Measurements from ENCODE around the gene USP51.
"Not testable (repeated sequence)": the region's sequence is repeated elsewhere in the genome, so short reads cannot be mapped to it uniquely, and the experiment has no call there.

Gene USP51

GRCh38 chrX:55489314-55490009 is at the start of gene USP51:
Gene USP51, minus strand, starts transcription at chrX:55489848. Its CDS starts 909 bp downstream, at chrX:55488939.
- Histone ChIP-seq H3K36me3 (ENCODE audit: control insufficient read depth, insufficient read depth, low read length) (no peaks in the 10 kb centered on the region), H3K27me3 (replicated peaks; ENCODE audit: control insufficient read depth, insufficient read depth, low read length) (no peaks in the 10 kb centered on the region), H3K4me3 (replicated peaks; ENCODE audit: low read depth, low read length) (peak within 1 kb of the TSS; percentile 76)
- peak; percentile 41 for DNase-seq (ENCODE audit: extremely low read depth, insufficient read length)
- TF ChIP-seq CTCF (IDR thresholded peaks at IDR 0.05; ENCODE audit: insufficient read depth, low read length, poor library complexity, severe bottlenecking), result peak; percentile 24

DNA sequence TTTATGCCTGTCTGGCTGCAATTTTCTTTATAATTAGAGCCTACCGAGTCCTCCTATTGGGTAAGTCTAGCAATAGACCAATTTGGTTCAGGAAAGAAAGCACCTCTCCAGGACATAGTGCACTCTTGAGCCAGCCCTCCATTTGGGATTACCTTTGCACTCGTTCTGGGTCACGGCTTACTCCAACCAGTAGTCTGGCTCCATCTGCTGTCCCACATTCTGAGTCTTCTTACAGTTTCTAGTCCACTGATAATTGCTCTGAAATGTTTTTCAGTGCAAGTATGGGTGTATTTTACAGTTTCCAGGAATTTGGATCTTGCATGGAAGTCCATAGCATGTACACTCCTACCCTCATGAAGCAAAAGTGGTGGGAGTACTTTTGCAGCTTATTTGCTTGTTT is 34.8 kb upstream of the USP51 start:
- Histone ChIP-seq H3K36me3 (ENCODE audit: control insufficient read depth, insufficient read depth, low read length) (no peaks in the 10 kb centered on the region), H3K4me3 (replicated peaks; ENCODE audit: low read depth, low read length) (no peak overlapping the region), H3K27me3 (replicated peaks; ENCODE audit: control insufficient read depth, insufficient read depth, low read length) (no peaks in the 10 kb centered on the region)
- DNase-seq (ENCODE audit: extremely low read depth, insufficient read length), result no peak
- TF ChIP-seq CTCF (IDR thresholded peaks at IDR 0.05; ENCODE audit: insufficient read depth, low read length, poor library complexity, severe bottlenecking), result no peak

DNA sequence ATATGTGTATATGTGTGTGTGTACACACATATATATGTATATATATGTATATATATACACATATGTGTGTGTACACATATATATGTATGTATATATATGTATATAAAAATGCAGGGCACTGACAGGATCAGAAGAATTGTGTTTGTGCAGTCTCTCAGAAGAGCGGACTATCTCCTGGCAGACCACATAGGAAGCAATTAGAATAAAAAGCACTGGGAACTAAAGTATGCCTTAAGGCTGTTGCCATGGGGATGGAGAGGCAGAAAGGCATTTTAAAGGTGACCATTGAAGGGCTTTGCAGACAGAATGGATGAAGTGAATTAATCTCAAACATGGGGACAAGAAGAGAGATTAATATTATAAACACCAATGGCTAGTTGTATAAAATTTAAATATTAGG is 33.7 kb upstream of the USP51 start:
- H3K27me3 ChIP-seq (replicated peaks; ENCODE audit: control insufficient read depth, insufficient read depth, low read length), result no peaks in the 10 kb centered on the region
- TF ChIP-seq CTCF (IDR thresholded peaks at IDR 0.05; ENCODE audit: insufficient read depth, low read length, poor library complexity, severe bottlenecking), result no peak
- H3K4me3 ChIP-seq (replicated peaks; ENCODE audit: low read depth, low read length), result no peak overlapping the region
- no peaks in the 10 kb centered on the region for H3K36me3 ChIP-seq (ENCODE audit: control insufficient read depth, insufficient read depth, low read length)
- no peak for DNase-seq (ENCODE audit: extremely low read depth, insufficient read length)

DNA sequence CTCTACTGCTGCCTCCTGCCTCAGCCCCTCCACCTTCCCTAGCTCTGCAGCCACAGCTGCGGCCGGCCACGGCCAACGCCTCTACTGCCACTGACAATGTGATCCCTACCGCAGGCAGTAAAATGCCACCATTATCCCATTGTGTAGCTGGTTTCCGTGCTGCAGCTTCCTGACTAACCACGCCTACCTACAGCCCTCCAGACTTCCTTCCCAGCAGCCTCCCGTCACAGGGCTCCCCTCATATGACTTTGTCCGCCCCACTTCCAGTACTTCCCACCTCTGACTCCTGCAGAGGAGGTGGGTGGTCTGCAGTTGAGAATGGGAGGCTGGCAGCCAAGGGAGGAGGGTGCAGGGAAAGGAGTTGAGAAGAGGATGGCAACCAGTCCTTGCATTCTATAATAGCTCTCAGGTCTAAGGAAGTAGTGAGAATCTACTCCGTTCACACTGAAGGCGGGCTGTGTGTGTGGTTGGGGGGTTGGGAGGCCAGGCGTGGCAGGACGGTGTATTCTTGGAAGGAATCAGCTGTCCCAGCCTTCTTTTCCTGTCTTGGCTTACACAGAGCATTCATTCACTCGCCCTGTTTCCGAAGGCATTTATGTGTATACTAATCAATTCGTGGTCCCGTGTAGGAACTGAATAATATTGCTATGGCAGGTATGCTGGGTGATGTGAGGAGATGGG is 33.1 kb upstream of the USP51 start:
- no peak for DNase-seq (ENCODE audit: extremely low read depth, insufficient read length)
- Histone ChIP-seq H3K27me3 (replicated peaks; ENCODE audit: control insufficient read depth, insufficient read depth, low read length) (no peaks in the 10 kb centered on the region), H3K36me3 (ENCODE audit: control insufficient read depth, insufficient read depth, low read length) (no peaks in the 10 kb centered on the region), H3K4me3 (replicated peaks; ENCODE audit: low read depth, low read length) (no peak overlapping the region)
- no peak for TF ChIP-seq CTCF (IDR thresholded peaks at IDR 0.05; ENCODE audit: insufficient read depth, low read length, poor library complexity, severe bottlenecking)

GRCh38 chrX:55521687-55522086 is 32.0 kb upstream of the USP51 start:
- no peak for DNase-seq (ENCODE audit: extremely low read depth, insufficient read length)
- no peak for TF ChIP-seq CTCF (IDR thresholded peaks at IDR 0.05; ENCODE audit: insufficient read depth, low read length, poor library complexity, severe bottlenecking)
- H3K36me3 ChIP-seq (ENCODE audit: control insufficient read depth, insufficient read depth, low read length), result no peaks in the 10 kb centered on the region
- no peaks in the 10 kb centered on the region for H3K27me3 ChIP-seq (replicated peaks; ENCODE audit: control insufficient read depth, insufficient read depth, low read length)
- no peak overlapping the region for H3K4me3 ChIP-seq (replicated peaks; ENCODE audit: low read depth, low read length)

DNA sequence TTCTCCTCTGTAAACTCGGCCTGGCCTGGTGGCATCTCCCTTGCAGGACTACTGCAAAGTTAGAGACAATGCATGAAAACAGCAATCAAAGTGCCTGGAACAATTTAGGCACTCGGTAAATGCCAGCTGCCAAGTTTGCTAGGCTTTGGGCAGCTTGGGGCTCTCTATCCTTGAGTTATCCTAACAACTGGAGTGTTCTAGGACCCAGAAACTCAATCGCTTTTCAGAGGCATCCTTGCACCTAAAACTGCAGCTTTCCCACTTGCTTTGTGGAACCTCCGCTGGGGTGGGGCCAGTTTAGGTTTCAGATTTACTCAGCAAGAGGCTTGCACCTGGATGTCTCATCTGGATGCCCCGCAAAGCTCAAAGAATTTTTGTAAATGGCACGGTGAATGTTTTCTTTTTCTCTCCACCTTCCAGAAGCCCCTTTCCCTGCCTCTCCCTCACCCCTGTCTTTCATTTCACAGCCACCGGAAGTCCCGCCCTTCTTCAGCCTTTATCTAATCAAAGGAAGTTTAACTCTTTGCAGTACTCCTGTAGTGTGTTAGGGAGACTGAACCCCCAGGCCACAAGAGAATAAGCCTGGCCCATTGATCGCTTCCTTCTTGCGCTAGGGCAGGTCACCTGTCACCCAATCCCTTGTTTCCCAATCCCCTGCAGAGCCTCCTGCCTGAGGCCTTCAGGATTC is 27.3 kb upstream of the USP51 start:
- not testable (repeated sequence) for H3K36me3 ChIP-seq (ENCODE audit: control insufficient read depth, insufficient read depth, low read length); H3K27me3 ChIP-seq (replicated peaks; ENCODE audit: control insufficient read depth, insufficient read depth, low read length); DNase-seq (ENCODE audit: extremely low read depth, insufficient read length); H3K4me3 ChIP-seq (replicated peaks; ENCODE audit: low read depth, low read length)

DNA sequence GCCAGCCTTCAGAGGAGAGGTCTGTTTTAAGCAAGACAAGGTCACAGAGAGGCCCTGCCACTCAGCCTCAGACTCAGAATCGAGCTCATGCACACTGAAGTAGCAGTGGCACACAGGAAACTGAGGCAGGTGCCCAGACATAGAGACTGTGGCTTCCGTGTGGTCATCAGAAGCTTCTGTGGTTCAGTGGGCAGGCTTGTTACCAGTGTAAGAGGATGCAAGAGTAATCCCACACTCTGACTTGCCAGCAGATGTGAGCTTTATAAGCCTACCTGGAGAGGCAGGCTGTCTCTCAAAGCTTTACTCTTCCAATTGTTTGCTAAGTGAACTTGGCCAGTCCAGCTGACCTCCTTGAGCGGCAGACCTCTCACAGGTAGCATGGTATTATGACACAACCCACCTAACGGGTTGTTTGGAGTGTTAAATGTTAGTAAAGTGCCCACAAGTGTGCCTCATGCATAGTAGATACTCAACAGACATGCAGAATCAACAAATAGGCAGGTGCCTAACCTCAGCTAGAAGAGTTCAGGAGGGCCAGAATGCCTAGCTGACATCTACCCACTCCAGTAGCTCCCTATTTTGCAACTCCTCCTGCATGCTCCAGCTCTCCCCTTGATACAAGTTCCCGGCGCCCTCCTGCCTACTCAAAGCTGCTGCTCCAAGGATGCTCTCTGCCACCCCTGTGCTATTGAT is 23.5 kb upstream of the USP51 start:
- H3K27me3 ChIP-seq (replicated peaks; ENCODE audit: control insufficient read depth, insufficient read depth, low read length); DNase-seq (ENCODE audit: extremely low read depth, insufficient read length); H3K36me3 ChIP-seq (ENCODE audit: control insufficient read depth, insufficient read depth, low read length); H3K4me3 ChIP-seq (replicated peaks; ENCODE audit: low read depth, low read length): not testable (repeated sequence)

DNA sequence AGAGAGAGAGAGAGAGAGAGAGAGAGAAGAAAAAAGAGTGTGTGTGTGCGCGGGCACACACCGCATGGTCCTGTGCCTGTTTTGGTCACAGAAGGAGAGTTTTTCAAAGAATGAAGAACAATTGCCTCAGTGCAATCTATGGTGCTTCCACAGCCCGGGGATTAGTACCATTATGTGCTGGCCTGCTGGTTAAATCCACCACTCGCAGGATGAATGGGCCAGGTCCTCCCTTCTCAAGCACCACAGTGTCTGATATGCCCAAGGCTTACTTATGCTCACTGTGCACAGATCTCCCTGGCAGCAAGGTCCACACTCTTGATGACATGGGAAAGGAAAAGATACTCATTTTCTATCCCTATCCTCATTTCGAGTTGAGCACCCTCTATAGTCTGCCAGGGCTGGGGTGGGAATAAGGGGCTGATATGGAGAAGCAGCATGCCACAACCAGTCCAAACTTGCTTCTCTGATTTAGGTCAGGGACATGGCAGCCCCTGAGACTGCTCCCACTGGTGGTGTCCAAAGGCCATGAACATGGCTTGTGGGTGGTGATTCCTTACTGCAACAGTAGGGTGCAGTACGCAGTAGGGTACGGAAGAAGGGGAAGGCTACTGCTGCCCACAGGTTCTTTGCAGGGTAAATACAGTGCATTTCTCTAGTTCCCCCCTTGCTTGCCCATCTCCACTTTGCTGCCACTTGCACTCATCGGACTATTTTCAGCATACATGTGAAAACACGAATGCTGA is 18.9 kb upstream of the USP51 start:
- DNase-seq (ENCODE audit: extremely low read depth, insufficient read length); H3K36me3 ChIP-seq (ENCODE audit: control insufficient read depth, insufficient read depth, low read length); H3K4me3 ChIP-seq (replicated peaks; ENCODE audit: low read depth, low read length); H3K27me3 ChIP-seq (replicated peaks; ENCODE audit: control insufficient read depth, insufficient read depth, low read length): not testable (repeated sequence)
